ENCODE results near the gene ERVFRD-1. TPM values are rescaled to one million over a fixed set of nuclear protein-coding genes. Genes with fewer than 3 reads are reported as not detected.

ERVFRD-1 gene
- total and polyA plus RNA-seq, 2 of the 13 experiments (the other 11 are each of a cell fraction or from before 2014, with no cell fraction given): not detected

- TF ChIP-seq HNF1B (CRISPR knock-in tag; IDR thresholded peaks at IDR 0.05) (peak; percentile 96), ZNF800 (CRISPR knock-in tag; IDR thresholded peaks at IDR 0.05) (peak; percentile 47; the same call in 1 of the 2 replicates), SMAD1 (CRISPR knock-in tag; IDR thresholded peaks at IDR 0.05; ENCODE audit: borderline replicate concordance, low read depth) (peak; percentile 94; the same call in 1 of the 2 replicates), ZNF30 (CRISPR knock-in tag; IDR thresholded peaks at IDR 0.05) (peak; percentile 53; the same call in 1 of the 2 replicates), ATF1 (CRISPR knock-in tag; IDR thresholded peaks at IDR 0.05) (peak; percentile 74), ZSCAN30 (CRISPR knock-in tag; IDR thresholded peaks at IDR 0.05) (peak; percentile 86; the same call in 1 of the 2 replicates), CEBPZ (IDR thresholded peaks at IDR 0.05; ENCODE audit: low read length) (no peak), CHCHD3 (CRISPR knock-in tag; IDR thresholded peaks at IDR 0.05) (peak; percentile 51; the same call in 1 of the 2 replicates), STAG1 (CRISPR knock-in tag; IDR thresholded peaks at IDR 0.05) (no peak), ZNF776 (CRISPR knock-in tag; IDR thresholded peaks at IDR 0.05) (peak; percentile 97), NFIB (CRISPR knock-in tag; IDR thresholded peaks at IDR 0.05; ENCODE audit: borderline replicate concordance) (no peak), MAF1 (CRISPR knock-in tag; IDR thresholded peaks at IDR 0.05; ENCODE audit: borderline replicate concordance) (no peak; the same call in 1 of the 2 replicates), FOXK1 (CRISPR knock-in tag; IDR thresholded peaks at IDR 0.05; ENCODE audit: borderline replicate concordance, low read depth) (peak; percentile 79; the same call in 1 of the 2 replicates), ZNF562 (CRISPR knock-in tag; IDR thresholded peaks at IDR 0.05; ENCODE audit: borderline replicate concordance) (no peak), WIZ (CRISPR knock-in tag; IDR thresholded peaks at IDR 0.05) (no peak), ZNF614 (CRISPR knock-in tag; IDR thresholded peaks at IDR 0.05; ENCODE audit: borderline replicate concordance) (peak; percentile 81; the same call in 1 of the 2 replicates), RORA (CRISPR knock-in tag; IDR thresholded peaks at IDR 0.05) (no peak; the same call in 1 of the 2 replicates), RNF219 (CRISPR knock-in tag; IDR thresholded peaks at IDR 0.05) (peak; percentile 50; the same call in 1 of the 2 replicates), DPF2 (CRISPR knock-in tag; IDR thresholded peaks at IDR 0.05; ENCODE audit: borderline replicate concordance, low read depth) (no peak), ZSCAN9 (CRISPR knock-in tag; IDR thresholded peaks at IDR 0.05; ENCODE audit: borderline replicate concordance) (0 out of 2 replicates have a peak, but pooled peaks have one; percentile 64)
These were observed 17.7 kb downstream of the ERVFRD-1 start, which contains the start of gene SMIM13 (continued) for GRCh38 chr6:11093626-11094410.

All from HepG2 (cell line).